DOHH2 (cell line): ENCODE measurements around the gene PTPRN2.

Experiments used
- EZH2phosphoT487 ChIP-seq: fragments of 200-600 bp; sonication (generic); IDR thresholded peaks from 2 replicates; pipeline ENCODE4 v1.6.1; 2017; ENCODE audit warnings: borderline replicate concordance, mild to moderate bottlenecking, antibody characterized with exemption, low read length, moderate library complexity, mixed read lengths
- TF ChIP-seq, protein P1 (sequence below): fragments of 200-600 bp; sonication (generic); IDR thresholded peaks from one replicate; pipeline ENCODE4 v1.5.1; 2014; ENCODE audit warnings: antibody characterized with exemption, mild to moderate bottlenecking, low read depth, low read length; ENCODE audit not compliant: poor library complexity, severe bottlenecking

DNA sequence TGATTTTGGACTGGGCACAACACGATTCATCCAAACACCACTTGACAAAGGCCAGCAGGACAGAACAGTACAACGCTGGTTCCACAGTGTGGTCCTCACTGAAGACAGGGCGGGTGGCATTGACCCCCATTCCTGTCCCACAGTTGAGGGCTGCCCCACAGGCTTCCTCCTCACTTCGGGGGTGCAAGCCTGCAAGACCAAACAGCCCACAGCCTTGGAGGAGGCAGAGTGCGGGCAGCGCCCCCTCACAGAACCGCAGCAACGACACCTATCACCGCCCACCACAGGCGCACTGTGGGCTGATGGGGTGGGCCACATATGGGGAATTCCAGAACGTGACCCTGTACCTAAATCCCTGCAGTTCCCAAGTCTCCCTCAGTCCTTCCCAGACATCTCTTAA is 70.6 kb downstream of the PTPRN2 start:
- TF ChIP-seq, protein P1, sequence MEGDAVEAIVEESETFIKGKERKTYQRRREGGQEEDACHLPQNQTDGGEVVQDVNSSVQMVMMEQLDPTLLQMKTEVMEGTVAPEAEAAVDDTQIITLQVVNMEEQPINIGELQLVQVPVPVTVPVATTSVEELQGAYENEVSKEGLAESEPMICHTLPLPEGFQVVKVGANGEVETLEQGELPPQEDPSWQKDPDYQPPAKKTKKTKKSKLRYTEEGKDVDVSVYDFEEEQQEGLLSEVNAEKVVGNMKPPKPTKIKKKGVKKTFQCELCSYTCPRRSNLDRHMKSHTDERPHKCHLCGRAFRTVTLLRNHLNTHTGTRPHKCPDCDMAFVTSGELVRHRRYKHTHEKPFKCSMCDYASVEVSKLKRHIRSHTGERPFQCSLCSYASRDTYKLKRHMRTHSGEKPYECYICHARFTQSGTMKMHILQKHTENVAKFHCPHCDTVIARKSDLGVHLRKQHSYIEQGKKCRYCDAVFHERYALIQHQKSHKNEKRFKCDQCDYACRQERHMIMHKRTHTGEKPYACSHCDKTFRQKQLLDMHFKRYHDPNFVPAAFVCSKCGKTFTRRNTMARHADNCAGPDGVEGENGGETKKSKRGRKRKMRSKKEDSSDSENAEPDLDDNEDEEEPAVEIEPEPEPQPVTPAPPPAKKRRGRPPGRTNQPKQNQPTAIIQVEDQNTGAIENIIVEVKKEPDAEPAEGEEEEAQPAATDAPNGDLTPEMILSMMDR, result no peak
- no peak for TF ChIP-seq EZH2phosphoT487
